GM11168 (cell line): ENCODE data around the gene KPNA5.
"Not testable (repeated sequence)": the region's sequence is repeated elsewhere in the genome, so short reads cannot be mapped to it uniquely, and the experiment has no call there.

ENCODE experiments used
- in situ Hi-C: fragments of 300-500 bp; cut with MboI; formaldehyde crosslinking; loops from one replicate; pipeline ENCODE4 v1.12.0; 2022; ENCODE audit warnings: low sequenced_read_pairs; ENCODE audit not compliant: unreplicated experiment

KPNA5 gene

DNA sequence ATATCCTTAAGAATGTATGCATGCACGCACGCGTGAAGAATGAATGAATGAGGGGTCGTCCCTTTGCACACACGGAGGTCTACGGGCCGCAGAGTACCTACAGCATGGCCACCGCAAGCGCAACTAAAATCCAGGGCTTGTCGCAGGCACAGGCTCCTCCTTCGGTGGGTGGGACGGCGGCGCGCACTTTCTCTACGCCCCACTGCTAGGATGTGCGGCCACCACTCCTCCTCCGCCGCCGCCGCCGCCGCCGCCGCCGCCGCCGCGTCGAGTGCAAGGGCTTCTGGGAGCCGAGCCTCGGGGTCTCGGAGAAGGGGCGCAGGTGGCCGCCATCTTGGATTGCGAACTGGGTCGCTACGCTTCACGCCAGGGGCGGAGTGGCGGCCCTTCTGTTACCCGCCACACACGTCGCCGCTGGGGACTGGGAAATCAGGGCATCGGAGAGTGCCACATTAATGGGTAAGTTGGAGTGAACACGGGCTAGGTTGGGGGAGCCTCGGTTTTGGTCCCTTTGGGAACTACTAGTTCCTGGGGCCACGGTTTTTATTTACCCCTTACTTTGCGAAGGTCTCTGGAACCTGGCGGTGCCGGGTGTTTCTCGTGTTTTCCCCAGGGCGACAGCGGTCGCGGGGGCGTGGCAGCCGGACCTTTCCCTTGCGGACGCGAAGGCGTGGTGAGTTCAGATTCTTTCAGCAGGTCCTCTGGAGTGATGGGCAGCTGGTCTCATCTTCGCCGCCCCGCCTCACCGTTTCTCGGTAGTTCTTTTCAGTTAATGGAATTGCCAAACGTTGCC lies at the start of gene KPNA5:
Gene KPNA5 (plus strand): TSS at position 332 of the 793 bp plus-strand sequence. CDS start 124 bp downstream, at position 456.
- in situ Hi-C loops = no loop called here

DNA sequence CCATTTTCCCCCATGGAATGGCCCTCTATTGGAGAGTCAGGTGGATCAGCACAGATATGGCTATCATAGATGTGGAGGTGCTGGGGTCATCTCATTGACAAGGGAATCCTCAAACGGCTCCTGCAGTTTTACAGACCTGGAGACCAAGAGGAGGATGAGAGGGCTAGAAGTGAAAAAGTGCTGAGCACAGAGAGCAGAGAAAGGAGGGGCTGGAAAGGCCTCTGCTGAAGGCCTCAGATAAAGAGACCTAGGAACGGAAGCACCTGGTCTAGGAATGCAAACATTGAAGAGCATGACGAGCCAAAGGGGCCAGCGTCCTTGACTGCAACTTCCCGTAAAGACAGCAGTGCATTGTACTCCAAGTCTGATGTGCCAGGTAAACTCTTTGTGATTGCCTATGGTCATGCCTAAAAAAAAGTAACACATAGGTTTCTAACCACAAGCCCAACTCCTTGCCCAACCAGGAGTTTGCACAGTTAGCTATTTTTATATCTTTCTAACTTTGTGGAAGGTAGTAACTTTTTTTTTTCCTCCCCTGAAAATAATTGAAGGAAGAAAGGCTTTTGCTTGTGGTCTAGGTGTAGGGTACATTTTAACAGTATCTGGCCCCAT lies 49.5 kb upstream of the KPNA5 start:
- in situ Hi-C loops = no loop called here

GRCh38 chr6:116633685-116634084 lies 47.3 kb upstream of the KPNA5 start:
- in situ Hi-C loops = no loop called here

DNA sequence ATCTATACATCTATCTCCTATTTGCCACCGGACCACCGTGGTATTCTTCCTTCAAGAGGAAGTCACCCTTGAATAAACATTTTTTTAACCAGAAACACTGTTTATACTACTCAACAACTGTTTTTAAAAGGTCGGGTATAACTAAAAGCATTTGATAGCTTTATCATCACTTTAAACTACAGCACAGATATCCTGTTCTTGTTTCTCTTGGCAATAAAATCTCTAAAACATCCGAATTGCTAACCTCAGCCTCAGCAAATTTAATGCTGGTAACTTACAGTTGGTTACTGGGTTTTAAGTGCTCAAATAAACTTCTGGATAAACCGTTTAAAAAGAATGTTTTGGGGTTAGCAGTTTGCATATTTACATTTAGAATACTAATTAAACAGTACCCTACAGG lies 32.9 kb upstream of the KPNA5 start:
- in situ Hi-C loops = no loop called here

DNA sequence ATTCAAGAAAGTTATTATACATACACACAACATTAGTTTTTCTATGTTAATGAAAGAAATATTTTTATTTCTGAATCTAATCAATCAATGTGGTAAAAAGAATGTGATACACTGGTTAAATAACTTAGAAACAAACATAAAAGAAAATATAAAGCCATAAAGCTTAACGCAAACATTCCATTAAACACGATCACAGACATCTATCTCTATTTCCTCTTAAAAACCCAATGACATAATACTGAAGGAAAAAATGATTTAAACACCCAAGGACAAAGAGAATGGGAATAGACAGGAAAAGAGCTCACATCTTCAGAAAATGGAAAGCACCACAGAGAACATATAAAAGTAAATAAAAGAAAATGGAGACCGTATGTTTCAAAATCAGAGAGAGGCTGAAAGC lies 31.9 kb upstream of the KPNA5 start:
- in situ Hi-C loops = no loop called here

DNA sequence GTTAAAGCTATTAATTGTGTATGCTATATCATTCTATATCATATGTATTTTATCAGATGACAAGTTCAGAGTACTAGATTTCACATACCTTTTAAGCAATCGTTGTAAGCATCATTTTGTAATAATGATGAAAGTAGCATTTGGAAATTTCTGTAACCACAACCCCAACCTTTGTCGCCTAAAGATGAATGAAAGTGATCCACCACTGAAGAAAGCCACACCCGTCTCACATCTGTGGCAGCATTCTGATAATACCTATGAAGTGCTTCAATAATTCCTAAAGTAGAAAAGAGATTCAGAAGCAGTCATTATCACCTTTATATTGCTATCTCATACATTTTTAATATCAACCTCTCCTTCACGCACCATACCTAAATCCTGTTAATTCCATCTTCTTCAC lies 29.1 kb upstream of the KPNA5 start:
- in situ Hi-C loops = no loop called here

DNA sequence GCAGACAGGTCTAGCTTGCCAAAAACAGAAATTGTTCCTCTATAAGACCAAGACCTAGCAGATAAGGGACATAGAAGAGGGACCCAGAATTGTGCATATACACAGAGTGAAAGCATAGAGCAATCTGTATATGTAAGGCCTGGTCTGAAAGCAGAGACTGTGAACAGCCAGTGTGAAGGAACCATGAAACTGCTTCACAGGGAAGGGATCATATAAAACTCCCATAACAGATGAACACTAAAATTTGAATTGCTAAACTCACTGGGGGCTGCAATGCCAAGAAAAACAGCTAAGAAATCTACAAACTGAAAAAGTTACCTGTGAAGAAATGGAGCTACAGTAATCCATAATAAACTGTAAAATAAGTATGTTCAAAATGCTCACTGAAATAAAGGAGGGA lies 19.4 kb upstream of the KPNA5 start:
- in situ Hi-C loops = no loop called here

DNA sequence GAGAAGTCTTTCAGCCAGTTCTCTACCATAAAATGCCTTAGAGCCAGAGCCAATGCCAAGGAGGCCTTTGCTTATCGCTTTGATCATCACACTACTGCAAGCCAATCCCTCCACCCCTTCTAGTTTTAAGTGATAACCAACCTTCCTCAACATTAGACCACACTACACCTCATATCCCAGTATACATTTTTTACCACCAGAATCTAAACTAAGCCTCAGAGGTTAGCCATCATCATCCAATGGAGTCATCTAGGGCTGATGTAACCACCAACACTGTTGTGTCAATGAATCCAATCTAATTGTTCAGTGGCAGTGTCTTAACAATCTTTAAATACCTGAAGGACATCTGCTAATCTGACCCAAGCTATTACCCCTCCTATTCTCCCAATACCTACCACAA lies 18.8 kb upstream of the KPNA5 start:
- in situ Hi-C loops = no loop called here

GRCh38 chr6:116663308-116663707 lies 17.7 kb upstream of the KPNA5 start:
- in situ Hi-C loops = no loop called here

GRCh38 chr6:116664169-116664568 lies 16.8 kb upstream of the KPNA5 start:
- in situ Hi-C loops = not testable (repeated sequence)

GRCh38 chr6:116665464-116665863 lies 15.5 kb upstream of the KPNA5 start:
- in situ Hi-C loops = no loop called here

GRCh38 chr6:116666869-116667268 lies 14.1 kb upstream of the KPNA5 start:
- in situ Hi-C loops = no loop called here

DNA sequence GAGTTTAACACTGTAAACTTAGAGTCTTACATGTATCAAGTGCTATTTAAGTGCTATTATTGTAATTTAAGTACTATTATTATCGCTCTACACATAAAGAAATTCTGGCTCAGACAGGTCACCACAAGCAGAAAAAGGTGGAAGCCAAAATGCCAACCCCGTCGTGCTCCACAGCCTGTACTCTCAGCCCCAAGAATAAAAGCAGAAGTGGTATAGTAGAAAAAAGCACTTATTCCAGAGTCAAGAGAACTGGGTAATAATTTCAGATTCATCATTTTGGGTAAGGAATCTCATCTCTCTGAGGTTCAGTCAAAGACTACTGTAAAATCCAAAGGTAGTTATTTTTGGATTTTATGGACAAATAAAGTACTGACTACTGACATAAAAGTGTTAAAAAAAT lies 13.4 kb upstream of the KPNA5 start:
- in situ Hi-C loops = no loop called here

DNA sequence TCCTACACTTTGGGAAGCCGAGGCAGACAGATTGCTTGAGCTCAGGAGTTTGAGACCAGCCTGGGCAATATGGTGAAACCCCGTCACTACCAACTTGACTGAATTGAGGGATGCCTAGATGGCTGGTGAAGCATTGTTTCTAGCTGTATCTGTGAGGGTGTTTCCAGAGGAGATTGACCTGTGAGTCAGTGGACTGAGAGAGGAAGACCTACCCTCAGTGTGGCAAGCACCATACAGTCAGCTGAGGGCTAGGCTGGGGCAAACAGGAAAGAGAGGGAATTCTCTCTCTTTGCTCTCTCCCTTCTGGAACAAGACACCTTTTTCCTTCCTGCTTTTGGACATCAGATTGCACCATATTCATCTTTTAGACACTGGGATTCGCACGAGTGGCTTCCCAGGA lies 8.7 kb upstream of the KPNA5 start:
- in situ Hi-C loops = no loop called here

- in situ Hi-C loops = no loop called here
Measured at GRCh38 chr6:116676021-116676420, 5.0 kb upstream of the KPNA5 start.

- in situ Hi-C loops = no loop called here
Measured at GRCh38 chr6:116682334-116682712, 1.3 kb downstream of the KPNA5 start.

DNA sequence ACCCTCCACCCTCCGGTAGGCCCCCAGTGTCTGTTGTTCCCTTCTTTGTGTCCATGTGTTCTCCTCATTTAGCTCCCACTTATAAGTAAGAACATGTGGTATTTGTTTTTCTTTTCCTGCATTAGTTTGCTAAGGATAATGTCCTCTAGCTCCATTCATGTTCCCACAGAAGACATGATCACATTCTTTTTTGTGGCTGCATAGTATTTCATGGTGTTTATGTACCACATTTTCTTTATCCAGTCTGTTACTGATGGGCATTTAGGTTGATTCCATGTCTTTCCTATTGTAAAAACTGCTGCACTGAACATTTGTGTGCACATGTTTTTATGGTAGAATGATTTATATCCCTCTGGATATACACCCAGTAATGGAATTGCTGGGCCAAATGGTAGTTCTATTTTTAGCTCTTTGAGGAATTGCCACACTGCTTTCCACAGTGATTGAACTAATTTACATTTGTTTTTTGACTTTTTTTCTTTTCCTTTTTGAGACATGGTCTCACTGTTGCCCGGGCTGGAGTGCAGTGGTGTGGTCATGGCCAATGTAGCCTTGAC lies 4.5 kb downstream of the KPNA5 start:
- in situ Hi-C loops = no loop called here

DNA sequence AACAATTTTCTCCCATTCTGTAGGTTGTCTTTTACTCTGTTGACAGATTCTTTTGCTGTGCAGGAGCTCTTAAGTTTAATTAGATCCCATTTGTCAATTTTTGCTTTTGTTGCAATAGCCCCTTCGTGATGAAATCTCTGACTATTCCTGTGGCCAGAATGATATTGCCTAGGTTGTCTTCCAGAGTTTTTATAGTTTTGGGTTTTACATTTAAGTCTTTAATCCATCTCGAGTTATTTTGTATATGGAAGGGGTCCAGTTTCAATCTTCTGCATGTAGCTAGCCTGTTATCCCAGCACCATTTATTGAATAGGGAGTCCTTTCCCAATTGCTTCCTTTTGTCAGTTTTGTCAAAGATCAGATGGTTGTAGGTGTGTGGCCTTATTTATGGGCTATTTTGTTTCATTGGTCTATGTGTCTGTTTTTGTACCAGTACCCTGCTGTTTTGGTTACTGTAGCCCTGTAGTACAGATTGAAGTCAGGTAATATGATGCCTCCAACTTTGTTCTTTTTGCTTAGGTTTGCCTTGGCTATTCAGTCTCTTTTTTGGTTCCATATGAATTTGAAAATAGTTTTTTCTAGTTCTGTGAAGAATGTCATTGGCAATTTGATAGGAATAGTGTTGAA lies 5.6 kb downstream of the KPNA5 start:
- in situ Hi-C loops = not testable (repeated sequence)

DNA sequence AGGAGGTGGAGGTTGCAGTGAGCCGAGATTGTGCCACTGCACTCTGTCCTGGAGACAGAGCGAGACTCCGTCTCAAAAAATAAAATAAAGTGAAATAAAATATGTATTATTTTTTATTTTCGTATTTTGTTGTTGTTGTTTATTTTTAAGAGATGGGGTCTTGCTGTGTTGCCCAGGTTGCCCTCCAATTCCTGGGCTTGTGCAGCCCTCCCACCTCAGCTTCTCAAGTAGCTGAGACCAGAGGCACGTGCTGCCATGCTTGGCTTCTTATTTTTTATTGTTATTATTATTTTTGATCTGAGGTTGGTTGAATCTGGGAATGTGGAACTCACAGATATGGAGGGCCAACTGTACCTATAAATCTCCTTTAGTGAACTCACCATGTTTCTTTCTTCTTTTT lies 10.1 kb downstream of the KPNA5 start:
- in situ Hi-C loops = no loop called here

GRCh38 chr6:116692873-116693272 lies 11.9 kb downstream of the KPNA5 start:
- in situ Hi-C loops = not testable (repeated sequence)

DNA sequence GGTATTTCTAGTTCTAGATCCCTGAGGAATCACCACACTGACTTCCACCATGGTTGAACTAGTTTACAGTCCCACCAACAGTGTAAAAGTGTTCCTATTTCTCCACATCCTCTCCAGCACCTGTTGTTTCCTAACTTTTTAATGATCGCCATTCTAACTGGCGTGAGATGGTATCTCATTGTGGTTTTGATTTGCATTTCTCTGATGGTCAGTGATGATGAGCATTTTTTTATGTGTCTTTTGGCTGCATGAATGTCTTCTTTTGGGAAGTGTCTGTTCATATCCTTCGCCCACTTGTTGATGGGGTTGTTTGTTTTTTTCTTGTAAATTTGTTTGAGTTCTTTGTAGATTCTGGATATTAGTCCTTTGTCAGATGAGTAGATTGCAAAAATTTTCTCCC lies 12.3 kb downstream of the KPNA5 start:
- in situ Hi-C loops = not testable (repeated sequence)
